ENCODE data around the gene ISYNA1. TPM values are rescaled to one million over a fixed set of nuclear protein-coding genes. Genes with fewer than 3 reads are reported as not detected.

Gene ISYNA1
- total and polyA plus RNA-seq, 2 experiments from 2014 or later, result 191 to 208 TPM

GRCh38 chr19:18415178-18415867 is 22.6 kb downstream of the ISYNA1 start:
- H3K4me1 Mint-ChIP-seq, result peaks cover 37% of the 10 kb centered on the region
- Histone ChIP-seq H4K20me1 (replicated peaks; ENCODE audit: insufficient read depth) (no peaks in the 10 kb centered on the region; the same call in 1 of the 2 replicates), H3K4me1 (ENCODE audit: insufficient read depth) (peaks cover 8% of the 10 kb centered on the region), H3F3A (replicated peaks; ENCODE audit: low read depth) (peaks cover 24% of the 10 kb centered on the region), H2AFZ (no peak overlapping the region), H3K4me2 (no peak overlapping the region; the same call in 1 of the 2 replicates), H3K27ac (ENCODE audit: low read depth) (no peak overlapping the region), H3K27me3 (ENCODE audit: insufficient read depth) (peaks cover 26% of the 10 kb centered on the region), H3K4me3 (no peak overlapping the region), H3K79me2 (replicated peaks; ENCODE audit: insufficient read depth) (no peaks in the 10 kb centered on the region), H3K36me3 (ENCODE audit: insufficient read depth) (no peaks in the 10 kb centered on the region), H3K9me2 (ENCODE audit: insufficient read depth) (no peaks in the 10 kb centered on the region)
- H3K36me3 Mint-ChIP-seq (ENCODE audit: low read depth), result no peaks in the 10 kb centered on the region
- H3K4me3 Mint-ChIP-seq, result no peak overlapping the region
- ATAC-seq, result no peak
- DNase-seq (ENCODE audit: low spot score), result no peak
- no peak for TF ChIP-seq ZNF462 (CRISPR knock-in tag; IDR thresholded peaks at IDR 0.05)
- no peak for TF ChIP-seq JUNB (IDR thresholded peaks at IDR 0.05; ENCODE audit: unreplicated experiment)
- TF ChIP-seq ZNF331 (CRISPR knock-in tag; IDR thresholded peaks at IDR 0.05; ENCODE audit: low read depth), result no peak
- TF ChIP-seq STAT1 (IDR thresholded peaks at IDR 0.05; ENCODE audit: unreplicated experiment), result no peak
- no peak for TF ChIP-seq ZNF114 (CRISPR knock-in tag; IDR thresholded peaks at IDR 0.05)
- no peak for TF ChIP-seq CREB1 (CRISPR knock-in tag; IDR thresholded peaks at IDR 0.05; ENCODE audit: low read depth)
- TF ChIP-seq, protein P1, sequence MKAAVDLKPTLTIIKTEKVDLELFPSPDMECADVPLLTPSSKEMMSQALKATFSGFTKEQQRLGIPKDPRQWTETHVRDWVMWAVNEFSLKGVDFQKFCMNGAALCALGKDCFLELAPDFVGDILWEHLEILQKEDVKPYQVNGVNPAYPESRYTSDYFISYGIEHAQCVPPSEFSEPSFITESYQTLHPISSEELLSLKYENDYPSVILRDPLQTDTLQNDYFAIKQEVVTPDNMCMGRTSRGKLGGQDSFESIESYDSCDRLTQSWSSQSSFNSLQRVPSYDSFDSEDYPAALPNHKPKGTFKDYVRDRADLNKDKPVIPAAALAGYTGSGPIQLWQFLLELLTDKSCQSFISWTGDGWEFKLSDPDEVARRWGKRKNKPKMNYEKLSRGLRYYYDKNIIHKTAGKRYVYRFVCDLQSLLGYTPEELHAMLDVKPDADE (IDR thresholded peaks at IDR 0.05), result no peak
- TF ChIP-seq CTCF (conservative IDR thresholded peaks at IDR 0.05; ENCODE audit: low read depth in 2 of 2), result no peak
- TF ChIP-seq NANOG (IDR thresholded peaks at IDR 0.05; ENCODE audit: borderline replicate concordance), result no peak
- TF ChIP-seq EZH2phosphoT487 (IDR thresholded peaks at IDR 0.05; ENCODE audit: unreplicated experiment), result no peak
- TF ChIP-seq REST (IDR thresholded peaks at IDR 0.05; ENCODE audit: unreplicated experiment), result no peak
- TF ChIP-seq POLR2AphosphoS5 (IDR thresholded peaks at IDR 0.05; ENCODE audit: low read depth), result no peak
- no peak for TF ChIP-seq EZH2 (IDR thresholded peaks at IDR 0.05; ENCODE audit: low read depth, unreplicated experiment)
- no peaks in the 10 kb centered on the region for H3K9me3 Mint-ChIP-seq
- no peak overlapping the region for H3K27ac Mint-ChIP-seq
- peaks cover 44% of the 10 kb centered on the region for H3K27me3 Mint-ChIP-seq (ENCODE audit: insufficient read depth, low read depth, poor library complexity)
